Inflammatory macrophage treated with lipopolysaccharide for 4 hours (primary cell): Measurements from ENCODE around the gene CDH26.

Experiments used
- DNase-seq: peaks from one replicate; pipeline ENCODE4 v3.0.0-alpha.2; 2020

CDH26 gene

DNA sequence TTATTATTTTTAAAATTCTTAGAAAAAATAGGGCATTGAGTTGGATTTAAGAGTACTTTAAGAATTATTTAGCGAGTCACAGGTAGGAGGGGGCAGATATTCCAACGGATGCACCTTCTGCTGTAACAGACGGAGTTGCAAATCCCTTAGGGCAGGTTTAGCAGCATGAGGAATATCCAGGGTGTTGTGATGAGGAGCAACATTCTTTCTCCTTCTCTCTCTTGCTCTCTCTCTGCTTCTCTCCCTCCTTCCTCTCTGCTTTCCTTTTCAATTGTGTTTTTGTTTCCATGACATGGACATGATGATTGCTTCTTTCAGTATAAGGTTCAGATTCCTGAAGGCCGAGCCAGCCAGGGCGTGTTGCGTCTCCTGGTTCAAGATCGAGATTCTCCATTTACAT lies 28.9 kb downstream of the CDH26 start:
- DNase-seq: no peak

DNA sequence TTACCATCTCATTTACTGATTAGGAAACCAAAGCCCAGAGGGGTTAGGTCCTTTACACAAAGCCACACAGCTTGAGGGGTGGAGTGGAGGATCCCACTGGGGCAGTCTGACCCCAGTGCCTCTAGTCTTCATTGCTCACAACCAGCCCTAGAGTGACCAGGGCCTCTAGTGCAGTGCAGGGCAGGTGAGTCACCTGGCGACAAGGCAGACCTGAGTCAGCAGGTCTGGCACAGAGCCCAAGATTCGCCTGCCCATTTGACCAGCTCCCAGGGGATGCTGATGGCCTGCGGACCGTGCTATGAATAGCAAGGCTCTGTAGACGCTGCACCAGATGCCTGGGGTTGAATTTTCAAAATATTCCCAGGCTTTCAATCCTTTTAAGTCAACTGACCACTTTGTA lies 29.9 kb downstream of the CDH26 start:
- DNase-seq: no peak

GRCh38 chr20:59992526-59993084 lies 34.4 kb downstream of the CDH26 start:
- DNase-seq: no peak

DNA sequence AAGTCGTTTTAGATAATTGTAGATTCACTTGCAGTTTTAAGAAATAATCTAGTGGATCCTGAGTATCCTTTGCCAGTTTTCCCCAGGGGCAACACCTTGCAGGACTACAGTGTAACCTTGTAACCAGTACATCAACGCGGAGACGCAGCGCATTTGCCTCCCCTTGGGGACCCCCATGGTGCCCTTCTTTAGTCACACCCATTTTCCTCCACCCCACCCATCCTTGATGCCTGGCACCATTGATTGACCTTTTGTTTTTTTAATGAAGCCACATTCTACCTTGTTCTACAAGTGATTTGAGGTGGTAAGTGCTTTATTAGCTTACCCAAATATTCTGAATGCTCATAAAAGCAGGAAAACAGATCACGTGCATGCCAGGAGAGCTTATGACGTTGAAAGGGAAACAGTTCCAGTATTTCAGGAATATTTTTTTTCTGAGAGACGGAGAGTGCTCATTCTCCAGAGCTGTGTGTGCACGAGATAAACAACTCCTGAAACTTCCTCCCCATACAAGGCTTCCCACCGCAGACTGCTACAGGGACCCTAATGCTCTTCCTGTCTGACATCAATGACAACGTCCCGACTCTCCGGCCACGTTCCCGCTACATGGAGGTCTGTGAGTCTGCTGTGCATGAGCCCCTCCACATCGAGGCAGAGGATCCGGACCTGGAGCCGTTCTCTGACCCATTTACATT lies 35.7 kb downstream of the CDH26 start:
- DNase-seq: no peak

DNA sequence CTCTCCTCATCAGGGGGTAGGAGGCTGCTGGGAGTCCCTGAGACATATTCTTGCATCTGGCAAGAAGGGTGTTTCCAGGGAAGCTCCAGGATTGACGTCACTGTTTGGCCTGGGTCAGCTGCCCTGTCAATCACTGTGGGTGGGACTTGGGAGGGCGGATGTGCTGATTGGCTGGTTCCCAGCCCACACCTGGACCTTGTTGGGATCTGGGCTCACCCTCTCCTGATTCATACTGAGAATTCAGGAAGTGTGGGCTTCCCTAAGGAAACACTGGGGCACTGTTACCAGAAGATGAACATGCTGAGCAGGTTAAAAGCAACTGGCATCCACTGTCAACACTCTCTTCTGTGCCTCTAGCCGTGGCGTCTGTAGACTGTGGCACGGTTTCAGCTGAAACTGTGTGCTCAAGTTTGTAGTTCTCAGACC lies 36.5 kb downstream of the CDH26 start:
- peak; percentile 65 for DNase-seq

DNA sequence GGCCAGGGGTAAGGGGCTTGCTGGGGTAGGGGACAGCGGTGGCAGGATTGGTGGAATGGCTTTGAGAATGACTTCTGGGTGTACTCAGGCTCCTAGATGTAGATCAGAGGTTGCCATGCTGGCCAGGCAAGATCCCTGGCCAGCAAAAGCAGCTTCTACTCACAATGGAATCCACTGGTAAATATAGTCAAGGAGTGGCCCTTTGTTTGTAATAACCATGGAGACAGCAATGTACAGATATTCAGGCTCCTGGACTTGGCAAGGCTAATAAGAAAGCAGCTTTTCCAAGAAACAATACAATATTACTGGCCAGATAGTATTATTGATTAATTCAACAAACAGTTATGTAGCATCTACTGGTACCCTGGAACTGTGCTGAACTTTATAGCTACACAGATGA lies 37.9 kb downstream of the CDH26 start:
- no peak for DNase-seq

DNA sequence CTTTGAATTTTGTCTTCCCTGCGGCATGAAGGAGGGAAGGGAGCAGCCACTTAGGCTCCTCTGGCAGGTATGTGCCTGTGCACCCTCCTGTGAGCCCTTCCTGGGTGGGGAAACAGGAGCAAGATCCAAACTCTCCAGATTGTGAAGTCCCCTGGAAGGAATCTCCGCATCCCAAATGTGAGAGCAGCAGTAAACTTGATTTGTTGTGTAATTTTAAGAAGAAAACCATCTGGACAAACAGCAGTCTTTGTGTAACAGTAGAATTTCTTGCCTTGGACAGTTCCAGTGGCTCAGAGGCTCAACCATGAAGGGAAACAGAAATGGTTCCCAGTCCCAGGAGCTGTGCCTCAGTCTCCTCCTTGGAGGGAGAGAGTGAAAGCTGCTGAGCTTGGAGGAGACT lies 39.7 kb downstream of the CDH26 start:
- no peak for DNase-seq

- DNase-seq: no peak
Measured at GRCh38 chr20:59999502-59999901, 41.3 kb downstream of the CDH26 start.

DNA sequence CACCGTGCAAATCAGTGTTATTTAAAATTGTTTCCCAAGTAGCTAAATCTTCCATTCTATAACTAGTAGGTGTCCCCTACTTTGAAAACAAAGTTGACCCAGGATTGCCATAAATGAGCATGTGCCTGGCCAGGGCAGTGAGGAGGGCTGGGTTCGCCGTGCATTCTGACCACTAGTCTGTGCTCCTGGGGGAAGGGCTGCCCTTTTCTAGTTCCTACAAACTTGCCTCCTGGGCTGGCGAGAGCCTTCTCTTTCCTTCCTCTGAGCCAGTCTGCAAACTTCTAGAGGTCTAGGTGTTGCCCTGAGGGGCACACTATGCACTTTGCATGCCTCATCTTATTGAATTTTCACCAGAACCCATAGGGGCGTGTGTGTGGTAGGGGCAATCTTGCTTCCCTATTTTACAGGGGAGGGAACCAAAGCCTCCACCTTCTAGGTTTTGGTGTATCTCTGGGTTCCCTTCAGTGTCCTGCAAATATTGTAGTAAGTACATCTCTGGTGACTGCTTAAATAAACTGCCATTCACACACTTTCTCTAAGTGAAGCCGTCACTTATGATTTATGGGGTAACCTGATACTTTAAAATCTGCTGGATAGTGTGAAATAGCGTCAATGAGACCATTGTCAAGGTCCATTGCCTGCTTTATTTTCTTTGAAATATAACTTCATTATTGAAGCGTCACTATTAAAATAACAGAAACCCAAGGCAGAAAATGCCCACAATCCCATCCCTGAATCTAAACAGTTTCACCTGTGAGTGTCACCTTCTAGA lies 42.2 kb downstream of the CDH26 start:
- DNase-seq: no peak

GRCh38 chr20:60001108-60001507 lies 42.9 kb downstream of the CDH26 start:
- DNase-seq: no peak

- DNase-seq: no peak
Measured at GRCh38 chr20:60003776-60004175, 45.6 kb downstream of the CDH26 start.

DNA sequence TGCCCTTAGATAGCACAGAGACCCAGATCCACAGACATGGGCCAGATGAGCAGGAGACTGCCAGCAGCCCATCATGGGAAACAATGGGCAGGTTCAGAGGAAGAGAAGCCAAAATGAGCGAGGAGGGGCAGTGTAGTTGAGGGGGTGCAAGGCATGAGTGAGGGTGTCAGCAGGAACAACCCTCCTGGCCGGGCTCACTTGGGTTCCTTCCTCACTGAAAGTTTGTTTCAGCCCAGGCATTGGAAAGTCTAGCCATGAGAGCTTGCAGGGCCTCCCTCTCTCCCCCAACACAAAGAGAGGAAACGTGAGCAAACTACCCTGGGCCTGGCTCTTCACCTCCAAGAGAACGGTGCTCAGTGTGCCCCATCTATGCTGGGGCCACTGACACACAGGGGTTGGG lies 48.0 kb downstream of the CDH26 start:
- DNase-seq: no peak

GRCh38 chr20:60007464-60007863 lies 49.2 kb downstream of the CDH26 start:
- no peak for DNase-seq

GRCh38 chr20:60008130-60008808 lies 50.0 kb downstream of the CDH26 start:
- DNase-seq: peak; percentile 82

- DNase-seq: no peak
Measured at GRCh38 chr20:60009318-60009717, 51.1 kb downstream of the CDH26 start.

DNA sequence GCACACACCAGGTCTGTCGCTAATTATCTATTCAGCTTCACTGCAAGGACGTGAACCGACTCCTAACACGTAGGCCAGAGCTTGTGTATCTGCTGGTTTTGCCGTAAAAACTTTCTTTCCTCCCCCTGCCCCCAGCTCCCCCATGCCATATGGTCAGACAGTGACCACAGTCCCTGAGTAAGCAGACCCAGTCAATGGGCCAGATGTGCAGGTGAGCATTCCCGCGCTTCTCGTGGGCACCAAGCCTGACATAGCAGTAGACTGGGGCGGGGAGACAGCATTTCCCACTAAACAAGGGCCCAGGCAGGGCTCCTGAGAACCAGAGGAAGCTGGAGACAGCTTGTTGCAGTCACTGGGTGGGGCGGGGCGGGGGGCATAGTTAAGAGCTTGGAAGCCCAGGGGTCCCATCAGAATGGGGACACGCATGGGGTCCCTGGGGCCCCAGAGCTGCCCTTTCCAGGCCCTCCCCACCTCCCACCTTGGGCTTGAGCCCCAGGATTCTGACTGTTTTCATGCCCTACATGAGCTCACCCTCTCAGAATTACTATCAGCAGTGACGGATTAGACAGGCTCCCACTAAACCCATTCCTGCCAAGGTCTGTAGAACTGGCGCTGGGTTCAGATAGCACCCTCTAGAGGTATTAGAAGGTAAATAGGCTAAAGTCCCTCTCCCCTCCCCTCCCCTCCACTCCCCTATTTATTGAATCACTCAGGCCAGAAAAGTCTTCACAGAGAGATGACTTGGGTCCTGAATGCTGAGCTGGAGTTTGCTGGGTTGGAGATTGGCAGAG lies 51.8 kb downstream of the CDH26 start:
- DNase-seq: no peak

GRCh38 chr20:60010689-60011458 lies 52.7 kb downstream of the CDH26 start:
- DNase-seq: peak; percentile 17

GRCh38 chr20:60011512-60012507 lies 53.6 kb downstream of the CDH26 start:
- no peak for DNase-seq

DNA sequence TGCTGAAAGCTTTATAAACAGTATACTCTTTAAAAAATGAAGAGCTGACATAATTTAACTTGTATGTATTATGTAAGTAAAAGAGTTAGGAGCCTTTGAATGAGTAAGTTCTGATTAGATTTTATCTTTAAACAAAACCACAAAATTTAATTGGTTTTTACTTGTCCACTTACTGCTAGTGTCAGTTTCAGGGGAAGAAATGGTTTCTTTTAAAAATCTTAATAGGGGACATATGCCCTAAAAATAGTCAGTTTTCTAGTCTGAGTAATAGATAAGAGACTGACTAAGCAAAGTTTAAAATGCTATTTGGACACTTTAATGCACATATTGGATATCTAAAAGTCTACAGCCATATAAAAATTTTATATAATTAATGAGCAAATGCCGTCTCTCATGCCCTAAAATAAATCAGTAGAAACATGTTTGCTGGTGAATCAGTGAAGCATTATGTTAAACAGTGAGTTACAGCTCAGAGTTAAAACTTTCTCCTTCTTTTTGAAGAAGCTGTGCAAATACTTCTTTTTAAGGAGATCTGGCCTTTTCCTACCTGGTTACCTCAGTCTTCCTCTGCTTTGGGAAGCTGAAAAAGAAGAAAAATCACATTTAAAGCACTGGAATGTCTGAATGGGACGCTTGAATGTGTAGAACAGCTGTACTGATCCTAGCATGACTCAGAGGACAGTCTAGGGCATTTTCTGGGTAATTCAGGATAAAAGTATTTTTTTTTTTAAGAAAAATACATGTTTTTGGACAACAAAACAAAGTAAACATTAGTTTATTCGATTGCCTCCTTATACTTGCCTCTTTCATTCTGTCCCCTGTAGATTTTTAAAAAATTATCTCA lies 55.3 kb downstream of the CDH26 start:
- DNase-seq: no peak

- peak; percentile 58 for DNase-seq
Measured at GRCh38 chr20:60016406-60016805, 58.2 kb downstream of the CDH26 start.
